Suppressor macrophage (primary cell): ENCODE results near the gene IER5L.
"Not testable (repeated sequence)": the region's sequence is repeated elsewhere in the genome, so short reads cannot be mapped to it uniquely, and the experiment has no call there.

Experiments
- DNase-seq, 4 experiments: peaks; one replicate each; pipeline ENCODE4 v3.0.0-alpha.2; 2020 to 2022

IER5L gene

GRCh38 chr9:129138144-129138462 lies 40.0 kb downstream of the IER5L start:
- DNase-seq, result no peak

- DNase-seq, result no peak
Observed at GRCh38 chr9:129137292-129138143, 40.5 kb downstream of the IER5L start.

GRCh38 chr9:129136446-129137035 lies 41.5 kb downstream of the IER5L start:
- no peak for DNase-seq

- DNase-seq, result no peak
Observed at GRCh38 chr9:129135476-129135875, 42.6 kb downstream of the IER5L start.

- no peak for DNase-seq
Observed at GRCh38 chr9:129133082-129133481, 45.0 kb downstream of the IER5L start.

- DNase-seq, result peak; percentile 79 to 89 (median 84)
Observed at GRCh38 chr9:129131300-129132145, 46.5 kb downstream of the IER5L start.

GRCh38 chr9:129130791-129131190 lies 47.3 kb downstream of the IER5L start:
- DNase-seq, result no peak

GRCh38 chr9:129130271-129130670 lies 47.8 kb downstream of the IER5L start:
- DNase-seq, result not testable (repeated sequence)

- DNase-seq, result no peak
Observed at GRCh38 chr9:129128689-129129088, 49.4 kb downstream of the IER5L start.

GRCh38 chr9:129126749-129127618 lies 51.1 kb downstream of the IER5L start:
- no peak for DNase-seq
